Loucy (cell line): ENCODE data around the gene MAP1A.
"Not testable (repeated sequence)": the region's sequence is repeated elsewhere in the genome, so short reads cannot be mapped to it uniquely, and the experiment has no call there.

Source experiments
- H2AFZ ChIP-seq: fragments of 200-600 bp; sonication (generic); 2 replicates; pipeline ENCODE4 v1.6.0; 2016; ENCODE audit warnings: antibody characterized with exemption, mild to moderate bottlenecking, low read length, moderate library complexity
- H3F3A ChIP-seq: fragments of 200-600 bp; 2 replicates; pipeline ENCODE4 v1.6.0; 2016; ENCODE audit warnings: antibody characterized with exemption, low read depth, mild to moderate bottlenecking
- H3K27me3 ChIP-seq: fragments of 200-600 bp; sonication (generic); 2 replicates; pipeline ENCODE4 v1.6.1; 2014; ENCODE audit warnings: low read length, mild to moderate bottlenecking; ENCODE audit not compliant: insufficient read depth, poor library complexity, severe bottlenecking
- H3K36me3 ChIP-seq: fragments of 200-600 bp; sonication (generic); 2 replicates; pipeline ENCODE4 v1.6.1; 2016; ENCODE audit warnings: low read length; ENCODE audit not compliant: insufficient read depth
- H3K4me1 ChIP-seq: fragments of 200-600 bp; sonication (generic); 2 replicates; pipeline ENCODE4 v1.5.1; 2014; ENCODE audit warnings: low read length, mild to moderate bottlenecking; ENCODE audit not compliant: insufficient read depth, poor library complexity, severe bottlenecking
- H3K4me2 ChIP-seq: fragments of 200-600 bp; sonication (generic); 2 replicates; pipeline ENCODE4 v1.6.0; 2014; ENCODE audit warnings: antibody characterized with exemption, low read length, low read depth, mild to moderate bottlenecking; ENCODE audit not compliant: poor library complexity, severe bottlenecking
- H3K4me3 ChIP-seq: fragments of 200-600 bp; sonication (generic); 2 replicates; pipeline ENCODE4 v1.5.1; 2014; ENCODE audit warnings: low read length, mild to moderate bottlenecking, mixed read lengths; ENCODE audit not compliant: poor library complexity, severe bottlenecking
- H3K79me2 ChIP-seq: fragments of 200-600 bp; sonication (generic); 2 replicates; pipeline ENCODE4 v1.6.1; 2014; ENCODE audit warnings: low read length; ENCODE audit not compliant: insufficient read depth
- H3K9ac ChIP-seq: fragments of 200-600 bp; sonication (generic); 2 replicates; pipeline ENCODE4 v1.6.0; 2014; ENCODE audit warnings: mild to moderate bottlenecking, low read depth, low read length, moderate library complexity; ENCODE audit not compliant: poor library complexity, severe bottlenecking
- H3K9me2 ChIP-seq: fragments of 200-600 bp; sonication (generic); replicated peaks from 2 replicates; pipeline ENCODE4 v1.6.1; 2016; ENCODE audit warnings: low read depth, low read length, mixed read lengths
- H3K9me3 ChIP-seq: fragments of 200-600 bp; sonication (generic); 2 replicates; pipeline ENCODE4 v1.6.1; 2014; ENCODE audit warnings: mild to moderate bottlenecking, antibody characterized with exemption, low read length, low read depth; ENCODE audit not compliant: insufficient read depth
- H4K20me1 ChIP-seq: fragments of 200-600 bp; sonication (generic); 2 replicates; pipeline ENCODE4 v1.6.0; 2014; ENCODE audit warnings: antibody characterized with exemption, low read length, mild to moderate bottlenecking; ENCODE audit not compliant: insufficient read depth, poor library complexity, severe bottlenecking
- EZH2phosphoT487 ChIP-seq: fragments of 200-600 bp; IDR thresholded peaks from 2 replicates; pipeline ENCODE4 v1.6.1; 2018; ENCODE audit warnings: antibody characterized with exemption, mild to moderate bottlenecking, moderate library complexity, borderline replicate concordance
- TF ChIP-seq, protein P1 (sequence below): fragments of 200-600 bp; sonication (generic); conservative IDR thresholded peaks from 2 replicates; pipeline ENCODE4 v1.5.1; 2014; ENCODE audit warnings: mild to moderate bottlenecking, antibody characterized with exemption, low read length

Gene MAP1A

GRCh38 chr15:43552986-43553385 is 35.6 kb downstream of the MAP1A start:
- TF ChIP-seq EZH2phosphoT487 = no peak
- TF ChIP-seq, protein P1, sequence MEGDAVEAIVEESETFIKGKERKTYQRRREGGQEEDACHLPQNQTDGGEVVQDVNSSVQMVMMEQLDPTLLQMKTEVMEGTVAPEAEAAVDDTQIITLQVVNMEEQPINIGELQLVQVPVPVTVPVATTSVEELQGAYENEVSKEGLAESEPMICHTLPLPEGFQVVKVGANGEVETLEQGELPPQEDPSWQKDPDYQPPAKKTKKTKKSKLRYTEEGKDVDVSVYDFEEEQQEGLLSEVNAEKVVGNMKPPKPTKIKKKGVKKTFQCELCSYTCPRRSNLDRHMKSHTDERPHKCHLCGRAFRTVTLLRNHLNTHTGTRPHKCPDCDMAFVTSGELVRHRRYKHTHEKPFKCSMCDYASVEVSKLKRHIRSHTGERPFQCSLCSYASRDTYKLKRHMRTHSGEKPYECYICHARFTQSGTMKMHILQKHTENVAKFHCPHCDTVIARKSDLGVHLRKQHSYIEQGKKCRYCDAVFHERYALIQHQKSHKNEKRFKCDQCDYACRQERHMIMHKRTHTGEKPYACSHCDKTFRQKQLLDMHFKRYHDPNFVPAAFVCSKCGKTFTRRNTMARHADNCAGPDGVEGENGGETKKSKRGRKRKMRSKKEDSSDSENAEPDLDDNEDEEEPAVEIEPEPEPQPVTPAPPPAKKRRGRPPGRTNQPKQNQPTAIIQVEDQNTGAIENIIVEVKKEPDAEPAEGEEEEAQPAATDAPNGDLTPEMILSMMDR = no peak

GRCh38 chr15:43562753-43563152 is 45.3 kb downstream of the MAP1A start:
- not testable (repeated sequence) for H2AFZ ChIP-seq, H3K4me2 ChIP-seq, H4K20me1 ChIP-seq, H3K9ac ChIP-seq, H3K9me3 ChIP-seq, H3K27me3 ChIP-seq, H3K36me3 ChIP-seq, H3K4me1 ChIP-seq, H3K79me2 ChIP-seq, H3K4me3 ChIP-seq, H3K9me2 ChIP-seq, H3F3A ChIP-seq

More at GRCh38 chr15:43552986-43553385, 35.6 kb downstream of the MAP1A start:
- Histone ChIP-seq H3K79me2 (no peaks in the 10 kb centered on the region), H3K36me3 (no peaks in the 10 kb centered on the region), H4K20me1 (no peaks in the 10 kb centered on the region), H3K9ac (no peak overlapping the region), H3K9me3 (no peaks in the 10 kb centered on the region), H3K4me3 (no peak overlapping the region), H3K4me2 (no peak overlapping the region), H3K27me3 (no peaks in the 10 kb centered on the region), H3K9me2 (no peaks in the 10 kb centered on the region), H3K4me1 (no peaks in the 10 kb centered on the region), H3F3A (no peaks in the 10 kb centered on the region), H2AFZ (no peak overlapping the region)

DNA sequence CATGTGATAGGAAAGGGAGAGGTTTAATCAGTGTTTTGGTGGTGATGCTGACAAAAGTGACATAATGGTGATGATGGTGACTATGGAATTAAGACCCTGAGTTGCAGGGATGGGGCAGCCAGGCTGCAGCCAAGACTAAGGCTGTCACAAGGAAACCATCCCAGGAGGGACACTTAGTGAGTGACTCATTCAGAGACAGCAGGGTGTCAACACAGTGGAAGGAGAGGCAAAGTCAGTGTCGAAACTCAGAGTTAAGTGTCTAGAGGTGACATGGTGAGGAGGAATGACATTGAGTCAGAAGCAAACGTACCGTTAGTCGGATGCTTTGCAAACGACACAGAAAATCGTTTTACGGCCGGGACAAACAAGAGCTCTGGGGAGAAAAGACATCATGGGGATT is 46.4 kb downstream of the MAP1A start:
- not testable (repeated sequence) for H3K4me1 ChIP-seq, H3K9me2 ChIP-seq, H3K4me3 ChIP-seq, H3F3A ChIP-seq, H3K4me2 ChIP-seq, H3K79me2 ChIP-seq, H3K36me3 ChIP-seq, H3K9ac ChIP-seq, H2AFZ ChIP-seq, H3K27me3 ChIP-seq, H4K20me1 ChIP-seq, H3K9me3 ChIP-seq

DNA sequence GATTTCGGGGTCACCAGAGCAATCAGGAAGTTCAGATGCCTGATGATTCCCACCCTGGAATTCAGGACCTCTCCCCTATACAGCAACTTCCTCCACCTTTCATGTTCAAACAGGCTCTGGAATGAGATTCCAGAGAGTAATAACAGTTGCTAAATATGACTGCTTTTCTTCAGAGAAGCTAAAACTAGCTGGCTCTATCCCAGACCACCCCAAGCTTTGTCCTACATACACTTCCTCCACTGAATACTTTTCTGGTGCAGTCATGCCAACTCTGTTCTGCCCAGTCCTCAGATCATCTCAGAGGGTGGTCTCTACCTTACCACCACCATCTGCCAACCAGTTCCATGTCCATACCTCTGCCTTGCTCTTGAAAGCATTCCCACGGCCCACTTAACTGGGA is 49.2 kb downstream of the MAP1A start:
- H4K20me1 ChIP-seq, H3K4me2 ChIP-seq, H3K9me2 ChIP-seq, H3K4me3 ChIP-seq, H3K4me1 ChIP-seq, H3K9ac ChIP-seq, H3K27me3 ChIP-seq, H3K9me3 ChIP-seq, H3F3A ChIP-seq, H2AFZ ChIP-seq, H3K79me2 ChIP-seq, H3K36me3 ChIP-seq: not testable (repeated sequence)

GRCh38 chr15:43574607-43575006 is 57.2 kb downstream of the MAP1A start:
- not testable (repeated sequence) for H3F3A ChIP-seq, H3K4me2 ChIP-seq, H3K79me2 ChIP-seq, H2AFZ ChIP-seq, H3K9ac ChIP-seq, H3K4me1 ChIP-seq, H4K20me1 ChIP-seq, H3K4me3 ChIP-seq, H3K9me3 ChIP-seq, H3K36me3 ChIP-seq, H3K9me2 ChIP-seq, H3K27me3 ChIP-seq
